Femur (tissue), 1 donor: ENCODE measurements around the gene GFRA4.

Experiments
- DNase-seq: peaks from one replicate; pipeline ENCODE4 v3.0.0-alpha.2; 2017

GFRA4 gene

GRCh38 chr20:3614466-3614865 is 48.7 kb downstream of the GFRA4 start:
- DNase-seq: no peak

GRCh38 chr20:3613821-3614440 is 49.3 kb downstream of the GFRA4 start:
- DNase-seq: no peak

- DNase-seq: no peak
Measured at GRCh38 chr20:3612795-3613572, 50.2 kb downstream of the GFRA4 start.

- no peak for DNase-seq
Measured at GRCh38 chr20:3611901-3612300, 51.3 kb downstream of the GFRA4 start.
